Measurements from ENCODE around the gene RAB24. TPM values are rescaled to one million over a fixed set of nuclear protein-coding genes. Genes with fewer than 3 reads are reported as not detected.

Gene RAB24
- polyA plus RNA-seq, 1 donor from 2014 or later: 79.0 TPM

DNA sequence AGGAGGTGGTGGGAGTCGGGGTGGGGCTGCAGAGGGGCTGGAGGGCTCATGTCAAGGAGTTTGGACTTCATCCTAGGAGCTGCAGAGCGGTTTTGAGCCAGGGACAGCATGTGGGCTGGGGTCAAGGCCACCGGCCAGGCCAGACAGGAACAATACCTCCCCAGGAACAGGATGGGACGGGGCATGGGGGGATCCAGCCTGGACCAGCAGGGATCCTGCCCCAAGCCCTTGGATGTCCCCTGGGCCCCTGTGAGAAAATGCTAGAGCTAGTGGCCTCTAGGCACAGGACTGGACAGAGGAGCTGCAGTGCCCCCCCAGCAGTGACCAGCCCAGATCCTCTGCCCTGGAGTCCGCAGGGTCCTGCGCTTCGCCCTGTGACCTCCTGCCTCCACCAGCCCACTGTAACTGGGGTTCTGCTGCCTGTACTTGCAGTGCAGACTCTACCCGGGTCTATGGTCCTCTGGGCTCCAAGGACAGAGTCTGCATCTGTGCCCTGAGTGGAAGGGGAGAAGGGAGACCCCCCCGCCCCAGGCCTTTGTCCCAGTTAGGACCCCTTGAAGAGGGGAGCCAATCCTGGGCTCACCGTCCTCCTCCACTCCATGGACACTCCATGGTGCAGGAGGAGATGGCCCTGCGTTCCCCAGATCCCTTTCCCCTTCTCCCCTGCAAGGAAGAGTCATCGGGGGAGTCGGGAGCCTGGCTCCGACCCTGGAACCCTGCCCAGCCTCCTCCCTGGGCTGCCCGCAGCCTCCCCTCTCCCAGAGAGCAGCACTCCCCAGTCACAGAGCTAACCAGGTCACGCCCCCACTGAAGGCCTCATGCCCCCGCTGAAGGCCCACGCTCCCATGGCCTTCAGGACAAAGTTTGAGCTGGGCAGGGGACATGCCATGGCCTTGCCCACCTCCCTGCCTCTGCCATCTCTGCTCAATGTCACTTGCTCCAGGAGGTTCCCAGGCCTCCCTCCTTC lies 11.1 kb upstream of the RAB24 start:
- Histone ChIP-seq H2AFZ (ENCODE audit: low read depth, low read length) (no peak overlapping the region), H3K9me3 (ENCODE audit: low read length) (no peaks in the 10 kb centered on the region), H3K4me2 (ENCODE audit: low read length) (no peak overlapping the region), H3K9me2 (ENCODE audit: insufficient read depth, low read length) (no peaks in the 10 kb centered on the region), H3K27me3 (ENCODE audit: insufficient read depth, low read depth, low read length) (no peaks in the 10 kb centered on the region), H3K9ac (ENCODE audit: low read length) (no peak overlapping the region), H3K4me3 (ENCODE audit: low read length) (no peak overlapping the region), H3K79me2 (replicated peaks; ENCODE audit: insufficient read depth, low read length) (no peaks in the 10 kb centered on the region), H3F3A (ENCODE audit: insufficient read depth, low read length, poor library complexity, severe bottlenecking) (no peaks in the 10 kb centered on the region), H3K36me3 (ENCODE audit: insufficient read depth, low read length) (no peaks in the 10 kb centered on the region), H3K27ac (ENCODE audit: low read length) (no peak overlapping the region), H4K20me1 (ENCODE audit: insufficient read depth) (no peaks in the 10 kb centered on the region)
- TF ChIP-seq MXI1 (conservative IDR thresholded peaks at IDR 0.05; ENCODE audit: poor library complexity, severe bottlenecking): no peak
- no peak for TF ChIP-seq RAD21 (conservative IDR thresholded peaks at IDR 0.05)
- no peak for TF ChIP-seq SMC3 (conservative IDR thresholded peaks at IDR 0.05; ENCODE audit: poor library complexity)
- no peak for TF ChIP-seq EP300 (conservative IDR thresholded peaks at IDR 0.05; ENCODE audit: poor library complexity, severe bottlenecking)
- TF ChIP-seq, protein P1, sequence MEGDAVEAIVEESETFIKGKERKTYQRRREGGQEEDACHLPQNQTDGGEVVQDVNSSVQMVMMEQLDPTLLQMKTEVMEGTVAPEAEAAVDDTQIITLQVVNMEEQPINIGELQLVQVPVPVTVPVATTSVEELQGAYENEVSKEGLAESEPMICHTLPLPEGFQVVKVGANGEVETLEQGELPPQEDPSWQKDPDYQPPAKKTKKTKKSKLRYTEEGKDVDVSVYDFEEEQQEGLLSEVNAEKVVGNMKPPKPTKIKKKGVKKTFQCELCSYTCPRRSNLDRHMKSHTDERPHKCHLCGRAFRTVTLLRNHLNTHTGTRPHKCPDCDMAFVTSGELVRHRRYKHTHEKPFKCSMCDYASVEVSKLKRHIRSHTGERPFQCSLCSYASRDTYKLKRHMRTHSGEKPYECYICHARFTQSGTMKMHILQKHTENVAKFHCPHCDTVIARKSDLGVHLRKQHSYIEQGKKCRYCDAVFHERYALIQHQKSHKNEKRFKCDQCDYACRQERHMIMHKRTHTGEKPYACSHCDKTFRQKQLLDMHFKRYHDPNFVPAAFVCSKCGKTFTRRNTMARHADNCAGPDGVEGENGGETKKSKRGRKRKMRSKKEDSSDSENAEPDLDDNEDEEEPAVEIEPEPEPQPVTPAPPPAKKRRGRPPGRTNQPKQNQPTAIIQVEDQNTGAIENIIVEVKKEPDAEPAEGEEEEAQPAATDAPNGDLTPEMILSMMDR (IDR thresholded peaks at IDR 0.05; ENCODE audit: poor library complexity, severe bottlenecking): no peak
- TF ChIP-seq EZH2 (IDR thresholded peaks at IDR 0.05; ENCODE audit: borderline replicate concordance, insufficient read depth, low read length, poor library complexity, severe bottlenecking): no peak
- no peak for TF ChIP-seq POLR2AphosphoS5 (IDR thresholded peaks at IDR 0.05)
- TF ChIP-seq TAF1 (IDR thresholded peaks at IDR 0.05; ENCODE audit: low read depth): no peak

DNA sequence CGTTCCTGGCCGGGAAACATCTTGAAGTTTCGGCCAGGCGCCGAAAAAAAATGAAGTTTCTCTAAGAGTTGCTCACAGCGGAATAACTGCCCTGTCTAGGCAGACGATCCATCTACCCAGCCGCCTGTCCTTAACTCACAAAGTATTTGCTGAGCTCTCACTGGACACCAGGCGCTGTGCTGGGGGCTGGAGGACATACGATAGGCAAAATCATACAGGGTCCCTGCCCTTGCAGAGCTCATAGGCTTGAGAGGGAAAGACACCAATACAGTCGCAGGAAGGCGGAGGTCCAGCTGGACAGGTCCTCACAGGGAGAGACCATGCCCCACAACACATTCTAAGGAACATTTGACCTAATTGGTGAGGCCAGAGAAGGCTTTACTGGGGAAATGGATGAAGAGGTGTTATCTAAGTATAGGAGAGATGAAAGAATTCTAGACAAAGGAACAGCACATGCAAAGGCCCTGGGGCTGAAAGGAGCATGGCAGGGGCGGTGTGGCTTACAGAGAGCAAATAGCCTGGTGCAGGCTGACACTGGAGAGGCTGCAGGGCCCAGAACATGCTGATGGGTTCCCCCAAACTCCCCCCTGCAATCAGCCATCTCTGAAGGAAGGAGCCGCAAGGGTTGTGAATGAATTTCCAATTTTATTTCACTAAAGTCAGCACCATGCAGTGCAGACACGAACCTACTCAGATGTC lies 10.2 kb upstream of the RAB24 start:
- H3K27me3 ChIP-seq (ENCODE audit: insufficient read depth, low read depth, low read length): no peaks in the 10 kb centered on the region
- no peak overlapping the region for H2AFZ ChIP-seq (ENCODE audit: low read depth, low read length)
- no peaks in the 10 kb centered on the region for H3K9me3 ChIP-seq (ENCODE audit: low read length)
- no peaks in the 10 kb centered on the region for H3F3A ChIP-seq (ENCODE audit: insufficient read depth, low read length, poor library complexity, severe bottlenecking)
- no peak overlapping the region for H3K27ac ChIP-seq (ENCODE audit: low read length)
- no peaks in the 10 kb centered on the region for H3K36me3 ChIP-seq (ENCODE audit: insufficient read depth, low read length)
- H3K79me2 ChIP-seq (replicated peaks; ENCODE audit: insufficient read depth, low read length): no peaks in the 10 kb centered on the region
- TF ChIP-seq EP300 (conservative IDR thresholded peaks at IDR 0.05; ENCODE audit: poor library complexity, severe bottlenecking) (no peak), SMC3 (conservative IDR thresholded peaks at IDR 0.05; ENCODE audit: poor library complexity) (no peak), RAD21 (conservative IDR thresholded peaks at IDR 0.05) (no peak), MXI1 (conservative IDR thresholded peaks at IDR 0.05; ENCODE audit: poor library complexity, severe bottlenecking) (no peak), TAF1 (IDR thresholded peaks at IDR 0.05; ENCODE audit: low read depth) (no peak), EZH2 (IDR thresholded peaks at IDR 0.05; ENCODE audit: borderline replicate concordance, insufficient read depth, low read length, poor library complexity, severe bottlenecking) (no peak), POLR2AphosphoS5 (IDR thresholded peaks at IDR 0.05) (no peak)
- TF ChIP-seq, protein P2, sequence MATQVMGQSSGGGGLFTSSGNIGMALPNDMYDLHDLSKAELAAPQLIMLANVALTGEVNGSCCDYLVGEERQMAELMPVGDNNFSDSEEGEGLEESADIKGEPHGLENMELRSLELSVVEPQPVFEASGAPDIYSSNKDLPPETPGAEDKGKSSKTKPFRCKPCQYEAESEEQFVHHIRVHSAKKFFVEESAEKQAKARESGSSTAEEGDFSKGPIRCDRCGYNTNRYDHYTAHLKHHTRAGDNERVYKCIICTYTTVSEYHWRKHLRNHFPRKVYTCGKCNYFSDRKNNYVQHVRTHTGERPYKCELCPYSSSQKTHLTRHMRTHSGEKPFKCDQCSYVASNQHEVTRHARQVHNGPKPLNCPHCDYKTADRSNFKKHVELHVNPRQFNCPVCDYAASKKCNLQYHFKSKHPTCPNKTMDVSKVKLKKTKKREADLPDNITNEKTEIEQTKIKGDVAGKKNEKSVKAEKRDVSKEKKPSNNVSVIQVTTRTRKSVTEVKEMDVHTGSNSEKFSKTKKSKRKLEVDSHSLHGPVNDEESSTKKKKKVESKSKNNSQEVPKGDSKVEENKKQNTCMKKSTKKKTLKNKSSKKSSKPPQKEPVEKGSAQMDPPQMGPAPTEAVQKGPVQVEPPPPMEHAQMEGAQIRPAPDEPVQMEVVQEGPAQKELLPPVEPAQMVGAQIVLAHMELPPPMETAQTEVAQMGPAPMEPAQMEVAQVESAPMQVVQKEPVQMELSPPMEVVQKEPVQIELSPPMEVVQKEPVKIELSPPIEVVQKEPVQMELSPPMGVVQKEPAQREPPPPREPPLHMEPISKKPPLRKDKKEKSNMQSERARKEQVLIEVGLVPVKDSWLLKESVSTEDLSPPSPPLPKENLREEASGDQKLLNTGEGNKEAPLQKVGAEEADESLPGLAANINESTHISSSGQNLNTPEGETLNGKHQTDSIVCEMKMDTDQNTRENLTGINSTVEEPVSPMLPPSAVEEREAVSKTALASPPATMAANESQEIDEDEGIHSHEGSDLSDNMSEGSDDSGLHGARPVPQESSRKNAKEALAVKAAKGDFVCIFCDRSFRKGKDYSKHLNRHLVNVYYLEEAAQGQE (IDR thresholded peaks at IDR 0.05; ENCODE audit: borderline replicate concordance): no peak
- TF ChIP-seq, protein P1 (IDR thresholded peaks at IDR 0.05; ENCODE audit: poor library complexity, severe bottlenecking): no peak
- no peaks in the 10 kb centered on the region for H3K9me2 ChIP-seq (ENCODE audit: insufficient read depth, low read length)
- H4K20me1 ChIP-seq (ENCODE audit: insufficient read depth): no peaks in the 10 kb centered on the region
- H3K4me3 ChIP-seq (ENCODE audit: low read length): no peak overlapping the region
- no peak overlapping the region for H3K4me2 ChIP-seq (ENCODE audit: low read length)
- H3K9ac ChIP-seq (ENCODE audit: low read length): no peak overlapping the region

Measured in neural cell (in vitro differentiated cells).